Mucosa of descending colon (tissue), 3 donors: Measurements from ENCODE around the gene VIPR2. TPM values are rescaled to one million over a fixed set of nuclear protein-coding genes. Genes with fewer than 3 reads are reported as not detected.

Source experiments
- ATAC-seq: fragments of 200-7000 bp; cut with Tn5 transposase; one replicate; pipeline ENCODE4 v1.9.1; 2020; ENCODE audit warnings: mild to moderate bottlenecking, moderate library complexity
- DNase-seq, 3 donors: peaks; one replicate each; pipeline ENCODE4 v3.0.0-alpha.2; 2020
- H3K36me3 ChIP-seq: fragments of 200-600 bp; one replicate; pipeline ENCODE4 v1.8.0; 2021; ENCODE audit warnings: low read depth, mild to moderate bottlenecking
- H3K4me1 ChIP-seq: fragments of 200-600 bp; one replicate; pipeline ENCODE4 v1.8.0; 2021; ENCODE audit warnings: low read depth, mild to moderate bottlenecking
- H3K4me3 ChIP-seq: fragments of 200-600 bp; one replicate; pipeline ENCODE4 v1.8.0; 2021; ENCODE audit warnings: mild to moderate bottlenecking
- H3K9me3 ChIP-seq: fragments of 200-600 bp; one replicate; pipeline ENCODE4 v1.8.0; 2021; ENCODE audit warnings: mild to moderate bottlenecking
- intact Hi-C, 2 donors: fragments of 100-400 bp; cut with DNase I in 1 of 2; cut with micrococcal nuclease in 1 of 2; formaldehyde crosslinking; loops; one replicate each; pipeline versions ENCODE4 v1.11.0 to v1.11.1; 2022; cut with DNase I, micrococcal nuclease
- total RNA-seq, 3 donors: library from RNA; stranded (reverse); fragmentation: NEBNext Ultra II Directional in 2 of 3; extraction: Animal tissue kit (Norgen Biotek cat#: 25700) in 2 of 3; gene quantifications; one replicate each; pipeline versions ENCODE4 v1.2.1 to v1.2.4, GENCODE V29; 2021 to 2023
- TF ChIP-seq, protein P1 (sequence below): fragments of 200-600 bp; IDR thresholded peaks from one replicate; pipeline ENCODE4 v1.8.0; 2022; ENCODE audit warnings: antibody characterized with exemption, mild to moderate bottlenecking
- donor health status: DM: no; HTN: no; CAD: no; lungs with moderate emphysema.
- donor health status: DM: no; HTN: no; CAD: no.
- donor health status: DM: no; HTN: yes; CAD: no.

VIPR2 gene
- total RNA-seq, 3 donors from 2014 or later = 0.58 to 19.8 (median 2.4) TPM

DNA sequence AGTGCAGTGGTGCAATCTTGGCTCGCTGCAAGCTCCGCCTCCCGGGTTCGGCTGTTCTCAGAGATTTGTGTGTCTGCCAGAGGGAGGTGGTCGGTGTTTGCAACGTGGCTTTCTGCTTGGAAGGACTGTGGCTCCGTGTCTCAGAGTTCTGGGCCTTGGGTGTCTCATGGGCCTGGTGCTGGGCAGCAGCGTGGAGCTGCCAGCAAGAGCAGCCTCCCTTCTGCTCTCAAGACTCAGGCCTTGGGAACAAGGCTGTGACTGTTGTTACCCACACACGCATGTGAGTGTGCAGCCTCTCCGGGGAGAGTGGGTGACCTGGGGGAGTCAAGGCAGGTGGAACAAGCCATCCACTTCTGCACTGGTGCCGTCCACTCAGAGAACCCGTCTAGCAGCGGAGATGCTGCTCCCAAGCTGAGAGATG lies 52.0 kb downstream of the VIPR2 start:
- Histone ChIP-seq H3K36me3 (no peaks in the 10 kb centered on the region), H3K4me1 (no peaks in the 10 kb centered on the region), H3K4me3 (no peak overlapping the region), H3K9me3 (no peaks in the 10 kb centered on the region)
- TF ChIP-seq, protein P1, sequence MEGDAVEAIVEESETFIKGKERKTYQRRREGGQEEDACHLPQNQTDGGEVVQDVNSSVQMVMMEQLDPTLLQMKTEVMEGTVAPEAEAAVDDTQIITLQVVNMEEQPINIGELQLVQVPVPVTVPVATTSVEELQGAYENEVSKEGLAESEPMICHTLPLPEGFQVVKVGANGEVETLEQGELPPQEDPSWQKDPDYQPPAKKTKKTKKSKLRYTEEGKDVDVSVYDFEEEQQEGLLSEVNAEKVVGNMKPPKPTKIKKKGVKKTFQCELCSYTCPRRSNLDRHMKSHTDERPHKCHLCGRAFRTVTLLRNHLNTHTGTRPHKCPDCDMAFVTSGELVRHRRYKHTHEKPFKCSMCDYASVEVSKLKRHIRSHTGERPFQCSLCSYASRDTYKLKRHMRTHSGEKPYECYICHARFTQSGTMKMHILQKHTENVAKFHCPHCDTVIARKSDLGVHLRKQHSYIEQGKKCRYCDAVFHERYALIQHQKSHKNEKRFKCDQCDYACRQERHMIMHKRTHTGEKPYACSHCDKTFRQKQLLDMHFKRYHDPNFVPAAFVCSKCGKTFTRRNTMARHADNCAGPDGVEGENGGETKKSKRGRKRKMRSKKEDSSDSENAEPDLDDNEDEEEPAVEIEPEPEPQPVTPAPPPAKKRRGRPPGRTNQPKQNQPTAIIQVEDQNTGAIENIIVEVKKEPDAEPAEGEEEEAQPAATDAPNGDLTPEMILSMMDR = no peak
- DNase-seq (no peak), ATAC-seq (no peak)
- intact Hi-C loops = no loop called here

DNA sequence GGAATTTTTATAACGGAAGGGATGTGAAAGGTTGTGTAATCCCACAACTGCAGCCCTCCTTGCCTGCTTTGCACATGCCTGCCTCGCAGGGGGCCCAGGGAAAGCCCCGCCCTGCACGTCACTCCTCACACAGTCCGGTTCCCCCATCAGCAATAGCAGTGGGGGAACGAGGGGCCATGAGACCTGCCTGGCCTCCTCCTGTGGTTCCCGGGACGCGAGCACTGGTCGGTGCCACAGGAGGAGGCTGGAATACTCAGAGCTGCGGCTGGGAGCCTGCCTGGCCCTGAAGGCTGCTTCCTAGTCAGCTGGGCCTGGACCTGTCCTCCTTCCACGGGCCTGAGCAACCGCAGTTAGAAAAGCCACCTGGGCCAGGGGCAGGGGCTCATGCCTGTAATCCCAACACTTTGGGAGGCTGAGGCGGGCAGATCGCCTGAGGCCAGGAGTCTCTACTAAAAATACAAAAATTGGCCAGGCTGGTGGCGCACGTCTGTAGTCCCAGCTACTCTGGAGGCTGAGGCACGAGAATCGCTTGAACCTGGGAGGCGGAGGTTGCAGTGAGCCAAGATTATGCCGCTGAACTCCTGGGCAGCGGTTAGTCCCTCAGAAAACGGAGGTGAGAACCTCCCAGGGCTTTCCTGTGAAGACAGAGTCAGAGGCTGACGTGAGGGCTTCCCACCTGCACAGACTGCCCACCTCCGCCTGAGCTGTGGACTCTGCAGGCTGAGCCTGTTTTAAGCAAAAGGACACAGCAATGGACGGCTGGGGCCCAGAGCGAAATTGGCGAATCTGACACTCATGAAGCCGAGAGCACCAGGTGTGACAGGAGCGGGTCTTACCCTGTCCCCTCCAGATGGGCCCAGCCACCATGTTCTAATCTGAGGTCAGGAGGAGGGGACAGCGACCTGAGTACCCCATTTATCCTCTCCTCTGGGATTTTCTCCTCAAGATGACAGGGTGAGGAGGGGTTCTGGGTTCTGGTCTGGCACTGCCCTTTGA lies 52.9 kb downstream of the VIPR2 start:
- TF ChIP-seq, protein P1 = no peak
- Histone ChIP-seq H3K4me3 (no peak overlapping the region), H3K4me1 (no peaks in the 10 kb centered on the region), H3K9me3 (no peaks in the 10 kb centered on the region), H3K36me3 (no peaks in the 10 kb centered on the region)
- ATAC-seq = no peak
- no peak for DNase-seq
- intact Hi-C loops = no loop called here

DNA sequence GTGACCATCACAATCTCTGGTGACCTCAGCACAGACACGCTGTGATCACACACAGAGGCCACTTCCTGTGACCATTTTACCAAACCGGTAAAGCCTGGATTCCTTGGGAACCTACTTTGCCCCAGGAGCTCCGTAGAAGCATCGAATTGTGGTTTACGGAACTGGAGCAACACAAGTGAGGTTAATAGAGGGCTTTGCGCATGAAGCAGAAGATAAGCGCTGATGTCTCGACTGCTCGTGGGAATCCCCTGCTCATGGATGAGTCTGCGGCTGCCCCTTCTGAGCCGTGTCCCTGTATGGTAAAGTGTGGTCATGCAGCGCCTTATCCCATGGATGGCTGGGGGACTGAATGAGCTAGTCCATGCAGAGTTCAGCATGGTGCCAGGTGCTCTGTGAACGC lies 53.6 kb downstream of the VIPR2 start:
- TF ChIP-seq, protein P1 = no peak
- ATAC-seq = no peak

DNA sequence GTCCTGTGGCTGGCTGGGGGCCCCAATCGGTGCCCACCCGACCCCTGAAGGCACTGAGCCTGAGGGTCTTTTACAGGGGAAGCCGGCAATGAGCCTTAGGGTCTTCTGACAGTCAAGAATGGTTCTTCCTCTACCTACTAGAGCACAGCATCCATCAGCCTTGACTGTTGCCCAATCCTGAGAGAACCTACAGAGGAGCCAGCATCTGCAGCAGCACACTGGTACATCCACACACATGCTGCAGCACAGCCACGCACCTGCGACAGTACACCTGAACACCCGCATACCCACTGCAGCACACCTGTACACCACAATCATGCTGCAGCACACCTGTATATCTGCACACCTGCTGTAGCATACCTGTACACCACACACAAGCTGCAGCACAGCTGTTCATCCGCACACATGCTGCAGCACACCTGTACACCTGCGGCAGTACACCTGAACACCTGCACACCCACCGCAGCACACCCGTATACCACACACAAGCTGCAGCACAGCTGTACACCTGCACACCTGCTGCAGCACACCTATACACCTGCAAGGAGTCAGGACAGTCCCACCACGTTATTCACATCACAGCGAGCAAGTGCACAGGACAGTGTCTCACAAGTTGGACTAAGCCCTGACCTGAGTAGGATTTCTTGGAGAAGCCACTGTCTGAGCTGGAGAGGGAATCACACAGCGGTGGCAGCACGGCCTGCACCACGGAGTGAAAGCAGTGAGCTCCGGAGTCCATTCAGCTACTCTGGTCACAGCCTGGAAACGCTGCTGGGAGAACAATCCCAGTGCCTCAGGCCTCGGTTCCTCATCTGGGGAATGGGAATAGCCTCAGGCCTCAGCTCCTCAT lies 56.4 kb downstream of the VIPR2 start:
- DNase-seq (no peak), ATAC-seq (no peak)
- intact Hi-C loops = no loop called here
- TF ChIP-seq, protein P1 = no peak
- no peaks in the 10 kb centered on the region for H3K9me3 ChIP-seq
- no peaks in the 10 kb centered on the region for H3K36me3 ChIP-seq
- H3K4me3 ChIP-seq = no peak overlapping the region
- no peaks in the 10 kb centered on the region for H3K4me1 ChIP-seq

More for the DNA sequence above, 53.6 kb downstream of the VIPR2 start:
- H3K4me1 ChIP-seq = no peaks in the 10 kb centered on the region
- DNase-seq = no peak
- H3K9me3 ChIP-seq = no peaks in the 10 kb centered on the region
- H3K4me3 ChIP-seq = no peak overlapping the region
- H3K36me3 ChIP-seq = no peaks in the 10 kb centered on the region
- intact Hi-C loops = no loop called here

DNA sequence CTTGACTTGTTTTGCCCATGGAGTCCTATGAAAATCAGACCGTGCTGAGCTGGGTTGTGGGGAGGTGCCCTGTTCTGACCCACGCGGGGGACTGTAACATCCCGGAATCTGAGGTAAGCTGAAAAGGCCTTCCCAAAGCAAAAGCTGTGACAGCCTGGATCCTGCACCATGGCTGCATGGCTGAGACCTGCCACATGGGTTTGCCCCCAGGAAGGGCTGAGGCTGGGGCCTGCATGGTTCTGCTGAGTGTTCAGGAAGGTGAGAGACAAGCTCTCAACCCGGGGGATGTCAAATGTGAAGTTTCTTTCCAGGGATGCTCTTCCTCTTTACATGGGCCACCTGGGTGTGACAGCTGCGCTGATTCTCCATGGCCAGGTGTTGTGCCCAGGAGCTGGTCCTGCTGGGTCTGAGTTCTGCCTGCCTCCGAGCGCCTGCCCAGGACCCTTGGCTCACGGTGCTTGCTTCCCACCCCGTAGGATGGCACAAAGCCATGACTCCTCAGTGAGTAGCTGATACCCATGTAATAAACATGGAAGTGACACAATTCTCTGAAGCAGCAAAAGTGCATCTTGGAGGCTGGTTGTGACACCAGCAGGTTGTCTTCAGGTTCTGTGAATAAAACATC lies 58.3 kb downstream of the VIPR2 start:
- no peak for ATAC-seq
- intact Hi-C loops = no loop called here
- Histone ChIP-seq H3K9me3 (no peaks in the 10 kb centered on the region), H3K4me3 (no peak overlapping the region), H3K36me3 (no peaks in the 10 kb centered on the region), H3K4me1 (no peaks in the 10 kb centered on the region)
- TF ChIP-seq, protein P1 = no peak
- DNase-seq = no peak
